ENCODE measurements around the gene COL4A2. TPM values are rescaled to one million over a fixed set of nuclear protein-coding genes. Genes with fewer than 3 reads are reported as not detected.
"Not testable (repeated sequence)": the region's sequence is repeated elsewhere in the genome, so short reads cannot be mapped to it uniquely, and the experiment has no call there.

COL4A2 gene
- total RNA-seq, 1 donor from 2014 or later = 120 TPM

DNA sequence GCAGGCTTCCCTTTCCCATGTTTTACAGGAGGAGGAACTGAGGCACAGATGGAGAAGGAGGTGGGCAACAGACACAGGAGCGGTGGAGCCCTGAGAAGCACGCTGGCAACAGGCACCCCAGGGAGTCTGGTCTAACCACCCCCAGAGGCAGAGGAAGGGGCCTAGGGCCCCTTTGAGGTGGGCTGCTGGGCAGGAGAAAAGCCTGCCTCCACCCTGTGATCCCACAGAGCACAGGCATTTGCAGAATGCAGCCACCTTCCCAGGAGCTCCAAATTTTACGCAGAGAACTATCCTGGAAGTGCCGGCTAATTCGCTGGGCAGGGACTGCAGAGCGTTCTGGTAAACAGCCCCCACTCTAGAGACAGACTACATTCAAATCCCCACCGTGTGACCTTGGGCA is 224.0 kb downstream of the COL4A2 start:
- Mint-ChIP-seq H3K4me1 (ENCODE audit: low read depth) (peaks cover 14% of the 10 kb centered on the region), H3K36me3 (ENCODE audit: insufficient read depth) (no peaks in the 10 kb centered on the region), H3K27ac (no peak overlapping the region), H3K27me3 (peaks cover 3% of the 10 kb centered on the region), H3K9me3 (ENCODE audit: low read depth) (no peaks in the 10 kb centered on the region), H3K4me3 (ENCODE audit: low read depth) (no peak overlapping the region)
- no peak for DNase-seq (ENCODE audit: low spot score, unreplicated experiment)
- TF ChIP-seq, protein P1, sequence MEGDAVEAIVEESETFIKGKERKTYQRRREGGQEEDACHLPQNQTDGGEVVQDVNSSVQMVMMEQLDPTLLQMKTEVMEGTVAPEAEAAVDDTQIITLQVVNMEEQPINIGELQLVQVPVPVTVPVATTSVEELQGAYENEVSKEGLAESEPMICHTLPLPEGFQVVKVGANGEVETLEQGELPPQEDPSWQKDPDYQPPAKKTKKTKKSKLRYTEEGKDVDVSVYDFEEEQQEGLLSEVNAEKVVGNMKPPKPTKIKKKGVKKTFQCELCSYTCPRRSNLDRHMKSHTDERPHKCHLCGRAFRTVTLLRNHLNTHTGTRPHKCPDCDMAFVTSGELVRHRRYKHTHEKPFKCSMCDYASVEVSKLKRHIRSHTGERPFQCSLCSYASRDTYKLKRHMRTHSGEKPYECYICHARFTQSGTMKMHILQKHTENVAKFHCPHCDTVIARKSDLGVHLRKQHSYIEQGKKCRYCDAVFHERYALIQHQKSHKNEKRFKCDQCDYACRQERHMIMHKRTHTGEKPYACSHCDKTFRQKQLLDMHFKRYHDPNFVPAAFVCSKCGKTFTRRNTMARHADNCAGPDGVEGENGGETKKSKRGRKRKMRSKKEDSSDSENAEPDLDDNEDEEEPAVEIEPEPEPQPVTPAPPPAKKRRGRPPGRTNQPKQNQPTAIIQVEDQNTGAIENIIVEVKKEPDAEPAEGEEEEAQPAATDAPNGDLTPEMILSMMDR (IDR thresholded peaks at IDR 0.05; ENCODE audit: unreplicated experiment) = no peak

DNA sequence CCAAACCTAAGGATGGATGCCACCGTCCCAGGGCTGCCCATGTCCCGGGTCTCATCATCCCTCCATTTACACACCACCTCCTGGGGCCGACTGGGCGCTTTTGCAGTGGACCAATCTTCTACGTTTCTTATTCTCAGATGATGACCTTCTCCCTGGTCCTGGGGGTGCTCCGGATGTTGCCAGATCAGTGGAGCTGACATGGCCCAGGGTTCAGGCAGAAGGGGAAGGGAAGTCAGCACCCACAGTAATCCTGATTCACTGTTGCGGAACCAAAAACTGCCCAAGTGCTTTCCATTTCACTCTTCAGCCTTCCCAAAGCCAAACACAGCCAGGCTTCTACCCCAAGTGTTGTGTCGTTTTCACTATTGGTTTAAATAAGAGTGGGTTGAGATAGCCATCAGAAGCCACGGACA is 224.6 kb downstream of the COL4A2 start:
- peaks cover 14% of the 10 kb centered on the region for H3K4me1 Mint-ChIP-seq (ENCODE audit: low read depth)
- no peak overlapping the region for H3K4me3 Mint-ChIP-seq (ENCODE audit: low read depth)
- no peaks in the 10 kb centered on the region for H3K9me3 Mint-ChIP-seq (ENCODE audit: low read depth)
- no peak overlapping the region for H3K27ac Mint-ChIP-seq
- TF ChIP-seq, protein P1 (IDR thresholded peaks at IDR 0.05; ENCODE audit: unreplicated experiment) = no peak
- DNase-seq (ENCODE audit: low spot score, unreplicated experiment) = no peak
- H3K27me3 Mint-ChIP-seq = peaks cover 3% of the 10 kb centered on the region
- no peaks in the 10 kb centered on the region for H3K36me3 Mint-ChIP-seq (ENCODE audit: insufficient read depth)

DNA sequence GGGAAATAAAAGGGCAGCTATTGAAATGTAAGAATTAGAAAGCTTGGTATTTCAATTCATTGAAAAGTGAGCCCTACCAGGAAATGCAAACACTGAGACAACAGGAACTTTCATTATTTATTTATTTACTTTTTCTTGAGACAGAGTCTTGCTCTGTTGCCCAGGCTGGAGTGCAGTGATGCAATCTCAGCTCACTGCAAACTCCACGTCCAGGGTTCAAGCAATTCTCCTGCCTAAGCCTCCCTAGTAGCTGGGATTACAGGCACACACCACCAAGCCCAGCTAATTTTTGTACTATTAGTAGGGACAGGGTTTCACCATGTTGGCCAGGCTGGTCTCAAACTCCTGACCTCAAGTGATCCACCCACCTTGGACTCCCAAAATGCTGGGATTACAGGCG is 225.2 kb downstream of the COL4A2 start:
- H3K4me3 Mint-ChIP-seq (ENCODE audit: low read depth); H3K27me3 Mint-ChIP-seq; DNase-seq (ENCODE audit: low spot score, unreplicated experiment); H3K36me3 Mint-ChIP-seq (ENCODE audit: insufficient read depth); H3K9me3 Mint-ChIP-seq (ENCODE audit: low read depth); H3K27ac Mint-ChIP-seq: not testable (repeated sequence)
- peaks cover 13% of the 10 kb centered on the region for H3K4me1 Mint-ChIP-seq (ENCODE audit: low read depth)

DNA sequence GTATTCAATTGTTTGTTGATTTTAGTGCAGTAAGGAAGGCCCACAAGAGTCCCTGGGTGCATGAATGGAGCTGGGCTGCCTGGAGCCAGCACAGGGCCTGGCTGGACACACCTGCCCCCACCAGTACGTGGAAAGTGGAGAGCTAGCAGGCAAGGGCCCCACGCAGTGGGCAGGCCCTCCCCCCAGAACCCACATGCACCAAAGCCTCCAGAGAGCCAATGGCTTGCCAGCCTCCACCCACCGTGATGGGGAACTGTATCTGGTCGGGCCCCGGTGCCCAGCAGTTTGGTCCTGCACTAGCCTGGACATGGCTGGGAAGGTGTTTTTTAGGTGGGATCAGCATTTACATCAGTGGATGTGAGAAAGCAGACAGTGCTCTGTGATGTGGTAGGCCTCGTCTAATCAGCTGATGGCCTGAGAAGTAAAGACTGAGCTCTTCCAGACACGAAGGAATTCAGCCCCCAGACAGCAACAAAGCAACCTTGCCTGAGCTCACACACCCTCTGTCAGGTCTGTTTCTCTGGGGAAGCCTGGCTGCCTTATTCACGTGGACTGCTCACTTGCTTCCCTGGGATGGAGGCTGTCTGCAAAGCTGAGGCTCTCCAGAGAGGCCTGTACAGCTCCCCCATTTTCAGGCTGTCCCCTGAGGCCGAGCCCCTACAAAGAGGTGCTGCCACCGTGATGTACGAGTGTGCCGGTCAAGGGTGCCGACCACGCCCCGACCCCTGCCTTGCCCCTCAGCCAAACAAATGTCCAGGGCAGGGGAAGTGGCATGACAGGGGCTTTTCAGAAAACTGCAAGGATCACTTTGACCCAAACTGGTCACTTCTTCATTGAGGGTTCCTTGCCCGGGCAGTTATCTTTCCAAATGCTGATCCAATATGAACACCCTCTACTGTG is 226.9 kb downstream of the COL4A2 start:
- TF ChIP-seq, protein P1 (IDR thresholded peaks at IDR 0.05; ENCODE audit: unreplicated experiment) = no peak
- Mint-ChIP-seq H3K9me3 (ENCODE audit: low read depth) (no peaks in the 10 kb centered on the region), H3K27ac (no peak overlapping the region), H3K4me3 (ENCODE audit: low read depth) (no peak overlapping the region), H3K36me3 (ENCODE audit: insufficient read depth) (no peaks in the 10 kb centered on the region), H3K4me1 (ENCODE audit: low read depth) (peaks cover 3% of the 10 kb centered on the region), H3K27me3 (peaks cover 3% of the 10 kb centered on the region)
- DNase-seq (ENCODE audit: low spot score, unreplicated experiment) = no peak

DNA sequence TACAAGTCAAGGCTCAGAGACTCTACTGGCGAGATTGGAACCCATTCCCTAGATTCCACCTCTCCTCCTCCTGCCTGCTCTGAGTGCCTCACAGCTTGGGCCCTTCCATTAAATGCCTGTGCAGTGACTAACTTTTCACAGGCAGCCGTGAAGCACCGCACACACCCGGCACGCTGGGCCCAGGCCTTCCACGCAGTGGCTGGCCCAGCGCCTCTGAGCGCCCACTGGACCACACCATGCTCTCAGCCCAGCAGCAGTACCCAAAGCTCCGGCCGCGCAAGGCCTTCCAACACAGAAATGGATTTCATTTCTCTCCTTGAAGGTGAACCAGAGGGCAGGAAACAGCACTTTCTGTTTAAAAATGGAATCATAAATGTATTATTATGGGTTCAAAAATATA is 228.4 kb downstream of the COL4A2 start:
- peaks cover 3% of the 10 kb centered on the region for H3K27me3 Mint-ChIP-seq
- TF ChIP-seq, protein P1 (IDR thresholded peaks at IDR 0.05; ENCODE audit: unreplicated experiment) = no peak
- no peaks in the 10 kb centered on the region for H3K9me3 Mint-ChIP-seq (ENCODE audit: low read depth)
- H3K4me3 Mint-ChIP-seq (ENCODE audit: low read depth) = no peak overlapping the region
- no peaks in the 10 kb centered on the region for H3K36me3 Mint-ChIP-seq (ENCODE audit: insufficient read depth)
- no peak overlapping the region for H3K27ac Mint-ChIP-seq
- DNase-seq (ENCODE audit: low spot score, unreplicated experiment) = no peak
- H3K4me1 Mint-ChIP-seq (ENCODE audit: low read depth) = no peaks in the 10 kb centered on the region
